HCT116 (cell line): ENCODE measurements around the gene AGPS. TPM values are rescaled to one million over a fixed set of nuclear protein-coding genes. Genes with fewer than 3 reads are reported as not detected.

Experiments
- ATAC-seq: fragments of 200-7000 bp; cut with Tn5 transposase; 2 replicates; pipeline ENCODE4 v1.9.1; 2020; ENCODE audit warnings: mild to moderate bottlenecking, moderate library complexity
- BruUV-seq: library from RNA; stranded (reverse); fragments of 400-500 nt; replicated peaks from 2 replicates; lab custom pipeline; 2021; lab: Mats Ljungman, UMichigan
- CTCF ChIA-PET: fragments of 300-600 bp; sonication (Branson Sonifier 250); formaldehyde crosslinking; loops from one replicate; lab custom pipeline; 2021; ENCODE audit warnings: antibody characterized with exemption; lab: Charles Lee
- POLR2A ChIA-PET: fragments of 300-600, 350-600 bp; sonication (Branson Sonifier 250); formaldehyde crosslinking; loops from one replicate; lab custom pipeline; 2021; ENCODE audit warnings: antibody characterized with exemption; lab: Charles Lee
- RAD21 ChIA-PET, 2 experiments: fragments of 300-600 bp; sonication (Branson Sonifier 250); formaldehyde crosslinking; loops; one replicate each; lab custom pipeline; 2023; ENCODE audit warnings: low total read pairs in 2 of 2; ENCODE audit not compliant: uncharacterized antibody in 2 of 2, unreplicated experiment in 2 of 2, low non-redundant PET in 1 of 2; lab: Charles Lee
- DNase-seq: peaks from one replicate; pipeline ENCODE4 v3.0.0-alpha.2; 2010; ENCODE audit warnings: low read depth, low spot score
- H2AFZ ChIP-seq: fragments of 200-600 bp; shearing (Covaris generic), sonication (generic); 2 replicates; pipeline ENCODE4 v1.6.1; 2017; ENCODE audit warnings: low read depth, mixed run types, mixed read lengths, antibody characterized with exemption, low read length; ENCODE audit not compliant: poor library complexity, severe bottlenecking
- H3K27ac ChIP-seq: 2 replicates; pipeline ENCODE4 v1.5.1; 2012; ENCODE audit warnings: low read depth, low read length
- H3K27me3 ChIP-seq: fragments of 200-600 bp; sonication (generic); 2 replicates; pipeline ENCODE4 v1.6.1; 2016; ENCODE audit warnings: mixed run types, low read length, mixed read lengths; ENCODE audit not compliant: insufficient read depth
- H3K36me3 ChIP-seq, 2 experiments: fragments of 200-500 bp in 1 of 2; fragments of 200-600 bp in 1 of 2; sonication (Bioruptor generic) in 1 of 2; sonication (generic) in 1 of 2; 2 replicates each; pipeline versions ENCODE4 v1.5.1 to v1.6.1; 2014 to 2016; ENCODE audit warnings: low read length in 2 of 2, inconsistent platforms in 1 of 2, mixed read lengths in 1 of 2, mixed run types in 1 of 2; ENCODE audit not compliant: insufficient read depth in 2 of 2, control insufficient read depth in 1 of 2
- H3K4me1 ChIP-seq, 2 experiments: fragments of 200-600 bp in 1 of 2; sonication (generic) in 1 of 2; 2 replicates each; pipeline versions ENCODE4 v1.5.1 to v1.6.1; 2012 to 2017; ENCODE audit warnings: low read length in 2 of 2, inconsistent platforms in 1 of 2, mild to moderate bottlenecking in 1 of 2, mixed read lengths in 1 of 2, mixed run types in 1 of 2, moderate library complexity in 1 of 2; ENCODE audit not compliant: insufficient read depth in 2 of 2, control insufficient read depth in 1 of 2
- H3K4me2 ChIP-seq: fragments of 200-600 bp; sonication (generic); 2 replicates; pipeline ENCODE4 v1.6.1; 2017; ENCODE audit warnings: mixed run types, low read length, mixed read lengths
- H3K4me3 ChIP-seq, 2 experiments: fragments of 200-600 bp in 1 of 2; sonication (generic) in 1 of 2; replicated peaks in 1 of 2; 2 replicates each; pipeline ENCODE4 v1.5.1; 2011 to 2016; ENCODE audit warnings: low read length in 2 of 2, control low read depth in 1 of 2, low read depth in 1 of 2, mild to moderate bottlenecking in 1 of 2, mixed read lengths in 1 of 2, mixed run types in 1 of 2
- H3K79me2 ChIP-seq: fragments of 200-600 bp; sonication (generic); 2 replicates; pipeline ENCODE4 v1.6.1; 2017; ENCODE audit warnings: mild to moderate bottlenecking, mixed run types, low read length, moderate library complexity, mixed read lengths; ENCODE audit not compliant: insufficient read depth
- H3K9ac ChIP-seq: fragments of 200-600 bp; sonication (generic); 2 replicates; pipeline ENCODE4 v1.6.1; 2016; ENCODE audit warnings: low read length, mixed read lengths
- H3K9me2 ChIP-seq: fragments of 200-600 bp; sonication (generic), shearing (Covaris generic); 2 replicates; pipeline ENCODE4 v1.6.1; 2017; ENCODE audit warnings: mixed run types, mild to moderate bottlenecking, moderate library complexity; ENCODE audit not compliant: insufficient read depth
- H3K9me3 ChIP-seq, 2 experiments: fragments of 200-500 bp in 1 of 2; fragments of 200-600 bp in 1 of 2; sonication (Bioruptor generic) in 1 of 2; sonication (generic) in 1 of 2; 2 replicates each; pipeline ENCODE4 v1.6.1; 2014 to 2017; ENCODE audit warnings: low read length in 2 of 2, mixed read lengths in 2 of 2, inconsistent platforms in 1 of 2, low read depth in 1 of 2, mild to moderate bottlenecking in 1 of 2, mixed run types in 1 of 2, moderate library complexity in 1 of 2; ENCODE audit not compliant: control insufficient read depth in 1 of 2, insufficient read depth in 1 of 2
- H4K20me1 ChIP-seq: fragments of 200-600 bp; sonication (generic), shearing (Covaris generic); 2 replicates; pipeline ENCODE4 v1.6.1; 2017; ENCODE audit warnings: mixed run types, mild to moderate bottlenecking, moderate library complexity; ENCODE audit not compliant: insufficient read depth
- ATF3 ChIP-seq: IDR thresholded peaks from 2 replicates; pipeline ENCODE4 v1.6.1; 2012
- CTCF ChIP-seq, 3 experiments: fragments of 200-600 bp in 1 of 3; sonication (generic) in 1 of 3; IDR thresholded peaks in 2 of 3; conservative IDR thresholded peaks in 1 of 3; 2 replicates each; pipeline ENCODE4 v1.5.1; 2012 to 2017; ENCODE audit warnings: low read depth in 2 of 3, low read length in 2 of 3, antibody characterized with exemption in 1 of 3, borderline replicate concordance in 1 of 3, control low read depth in 1 of 3, mild to moderate bottlenecking in 1 of 3, mixed read lengths in 1 of 3, mixed run types in 1 of 3, moderate library complexity in 1 of 3; ENCODE audit not compliant: insufficient read depth in 1 of 3
- EZH2 ChIP-seq: fragments of 200-600 bp; sonication (generic); IDR thresholded peaks from 2 replicates; pipeline ENCODE4 v1.6.1; 2017; ENCODE audit warnings: antibody characterized with exemption, mixed run types
- EZH2phosphoT487 ChIP-seq: fragments of 200-600 bp; IDR thresholded peaks from 2 replicates; pipeline ENCODE4 v1.6.1; 2018; ENCODE audit warnings: antibody characterized with exemption, borderline replicate concordance
- FOSL1 ChIP-seq: IDR thresholded peaks from 2 replicates; pipeline ENCODE4 v1.6.1; 2012; ENCODE audit warnings: low read depth
- JUND ChIP-seq: IDR thresholded peaks from 2 replicates; pipeline ENCODE4 v1.6.1; 2012
- SP1 ChIP-seq: IDR thresholded peaks from 2 replicates; pipeline ENCODE4 v1.6.1; 2012; ENCODE audit warnings: low read depth
- ZNF274 ChIP-seq: fragments of 200-500 bp; sonication (Bioruptor generic); IDR thresholded peaks from 2 replicates; pipeline ENCODE4 v1.6.1; 2014; ENCODE audit warnings: mild to moderate bottlenecking, low read depth, low read length, inconsistent platforms
- intact Hi-C: fragments of 100-400 bp; cut with micrococcal nuclease; formaldehyde crosslinking; loops from 2 replicates; pipeline ENCODE4 v1.10.0; 2022
- total RNA-seq: library from RNA; stranded (reverse); gene quantifications from one replicate; pipeline ENCODE4 v1.2.1, GENCODE V29; 2021; ENCODE audit not compliant: unreplicated experiment
- TF ChIP-seq, protein P1 (sequence below): IDR thresholded peaks from 2 replicates; pipeline ENCODE4 v1.6.1; 2011; ENCODE audit warnings: mild to moderate bottlenecking, low read length, moderate library complexity; ENCODE audit not compliant: insufficient replicate concordance; ENCODE audit errors: extremely low read depth

AGPS gene
- total RNA-seq, 1 experiment from 2014 or later = 66.6 TPM

DNA sequence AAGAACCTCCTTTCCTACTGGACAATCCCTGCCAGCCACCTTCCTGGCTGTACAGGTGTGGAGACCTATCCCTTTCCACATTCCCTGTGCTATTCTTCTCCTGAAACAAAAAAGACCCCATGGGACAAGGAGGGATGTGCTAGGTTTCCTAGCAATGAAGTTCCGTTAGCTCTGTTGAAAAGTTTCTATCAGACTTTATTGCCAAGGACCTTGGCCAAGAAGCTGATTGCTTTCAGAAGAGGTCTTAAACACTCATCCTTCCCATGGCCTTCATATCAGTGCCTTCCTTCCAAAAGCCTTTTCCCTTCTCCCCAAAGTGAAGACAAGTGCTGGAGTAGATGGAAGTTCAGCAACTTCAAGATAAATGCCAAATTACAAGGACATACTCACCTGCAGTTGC is 194.8 kb downstream of the AGPS start:
- Histone ChIP-seq H3K27ac (no peak overlapping the region), H3K4me3 (no peak overlapping the region), H2AFZ (no peak overlapping the region), H4K20me1 (no peaks in the 10 kb centered on the region), H3K36me3 (no peaks in the 10 kb centered on the region), H3K4me2 (no peak overlapping the region), H3K9ac (no peak overlapping the region), H3K79me2 (no peaks in the 10 kb centered on the region), H3K4me1 (no peaks in the 10 kb centered on the region; a peak in 1 of 4 replicates), H3K27me3 (no peaks in the 10 kb centered on the region), H3K9me3 (no peaks in the 10 kb centered on the region), H3K9me2 (no peaks in the 10 kb centered on the region; the same call in 1 of the 2 replicates)
- no TSS peak for BruUV-seq
- no peak for ATAC-seq
- CTCF ChIA-PET = no interaction called here
- intact Hi-C loops = no loop called here
- no peak for DNase-seq
- no peak for TF ChIP-seq EZH2
- TF ChIP-seq ZNF274 = no peak
- no peak for TF ChIP-seq ATF3
- TF ChIP-seq JUND = no peak
- TF ChIP-seq SP1 = no peak
- no peak for TF ChIP-seq EZH2phosphoT487
- TF ChIP-seq CTCF (IDR thresholded peaks at IDR 0.05 in 2 of 3, conservative IDR thresholded peaks at IDR 0.05 in 1 of 3; ENCODE audit: borderline replicate concordance in 1 of 3, insufficient read depth in 1 of 3, low read depth in 2 of 3, low read length in 2 of 3) = no peak
- TF ChIP-seq, protein P1, sequence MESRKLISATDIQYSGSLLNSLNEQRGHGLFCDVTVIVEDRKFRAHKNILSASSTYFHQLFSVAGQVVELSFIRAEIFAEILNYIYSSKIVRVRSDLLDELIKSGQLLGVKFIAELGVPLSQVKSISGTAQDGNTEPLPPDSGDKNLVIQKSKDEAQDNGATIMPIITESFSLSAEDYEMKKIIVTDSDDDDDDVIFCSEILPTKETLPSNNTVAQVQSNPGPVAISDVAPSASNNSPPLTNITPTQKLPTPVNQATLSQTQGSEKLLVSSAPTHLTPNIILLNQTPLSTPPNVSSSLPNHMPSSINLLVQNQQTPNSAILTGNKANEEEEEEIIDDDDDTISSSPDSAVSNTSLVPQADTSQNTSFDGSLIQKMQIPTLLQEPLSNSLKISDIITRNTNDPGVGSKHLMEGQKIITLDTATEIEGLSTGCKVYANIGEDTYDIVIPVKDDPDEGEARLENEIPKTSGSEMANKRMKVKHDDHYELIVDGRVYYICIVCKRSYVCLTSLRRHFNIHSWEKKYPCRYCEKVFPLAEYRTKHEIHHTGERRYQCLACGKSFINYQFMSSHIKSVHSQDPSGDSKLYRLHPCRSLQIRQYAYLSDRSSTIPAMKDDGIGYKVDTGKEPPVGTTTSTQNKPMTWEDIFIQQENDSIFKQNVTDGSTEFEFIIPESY = no peak
- no peak for TF ChIP-seq FOSL1
- RAD21 ChIA-PET = no interaction called here
- POLR2A ChIA-PET = no interaction called here
